HG03520 (cell line): Measurements from ENCODE around the gene GUCD1.
"Not testable (repeated sequence)": the region's sequence is repeated elsewhere in the genome, so short reads cannot be mapped to it uniquely, and the experiment has no call there.

Experiments
- ATAC-seq: cut with Tn5 transposase; IDR thresholded peaks from one replicate; pipeline ENCODE4 v1.9.1; 2021; ENCODE audit warnings: mild to moderate bottlenecking, moderate library complexity; ENCODE audit not compliant: unreplicated experiment

The GUCD1 gene

DNA sequence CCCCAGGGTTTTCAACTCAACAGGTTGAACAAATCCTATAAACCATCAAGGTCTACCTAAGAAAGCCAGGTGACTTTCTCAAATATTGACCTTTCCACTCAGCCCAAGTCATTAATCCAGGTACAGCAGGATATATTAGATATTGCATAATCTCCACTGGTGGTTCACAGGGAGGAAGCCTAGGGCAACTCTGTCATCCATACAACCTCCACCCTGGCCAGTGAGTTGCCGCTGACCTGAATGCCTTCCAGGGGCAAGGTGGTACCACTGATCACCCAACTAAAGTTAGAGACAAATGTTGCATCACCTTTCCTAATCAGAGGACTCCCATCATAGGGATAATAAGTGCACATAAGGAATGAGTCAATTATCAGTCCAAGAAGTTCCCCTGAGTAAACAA, 22.9 kb downstream of the GUCD1 start:
- no peak for ATAC-seq

DNA sequence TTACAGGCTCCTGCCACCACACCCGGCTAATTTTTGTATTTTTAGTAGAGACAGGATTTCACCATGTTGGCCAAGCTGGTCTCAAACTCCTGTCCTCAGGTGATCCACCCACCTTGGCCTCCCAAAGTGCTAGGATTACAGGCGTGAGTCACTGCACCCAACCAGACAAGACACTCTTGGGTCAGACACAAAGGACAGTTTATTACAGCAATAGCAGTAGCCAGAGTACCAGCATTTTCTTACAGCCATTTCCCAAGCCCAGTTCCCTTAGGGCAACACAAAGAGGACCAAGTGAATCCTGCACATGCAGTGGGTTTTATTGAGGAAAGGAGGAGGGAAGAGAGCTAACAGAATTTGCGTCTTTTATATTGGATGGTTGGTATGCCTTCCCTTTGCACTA, 24.0 kb downstream of the GUCD1 start:
- ATAC-seq: not testable (repeated sequence)

- ATAC-seq: no peak
Observed at GRCh38 chr22:24529898-24530297, 25.0 kb downstream of the GUCD1 start.

GRCh38 chr22:24526191-24526590, 28.7 kb downstream of the GUCD1 start:
- ATAC-seq: no peak

- peak; percentile 88 for ATAC-seq
Observed at GRCh38 chr22:24525416-24526037, 29.4 kb downstream of the GUCD1 start.

GRCh38 chr22:24523873-24524272, 31.1 kb downstream of the GUCD1 start:
- no peak for ATAC-seq

DNA sequence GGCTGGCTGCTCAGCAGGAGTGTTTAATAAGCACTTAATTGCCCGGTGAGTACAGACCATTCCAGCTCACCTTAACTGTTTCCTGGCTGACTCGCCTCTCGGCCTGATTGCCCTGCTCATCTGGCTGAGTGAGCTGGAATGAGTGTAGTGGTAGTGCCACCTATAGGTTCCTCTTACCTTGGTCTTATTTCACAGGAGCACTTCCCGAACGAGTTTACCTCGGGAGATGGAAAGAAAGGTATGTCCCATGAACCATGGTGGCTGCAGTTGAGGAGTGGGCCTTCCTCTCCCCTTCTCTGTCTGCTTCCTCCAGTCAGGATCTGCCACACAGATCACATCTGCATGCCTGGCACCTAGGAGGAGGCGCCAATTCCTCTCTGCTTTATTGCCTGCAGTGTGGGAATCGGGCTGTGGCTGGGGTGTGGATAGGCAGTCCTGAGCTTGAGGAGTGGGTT, 33.1 kb downstream of the GUCD1 start:
- no peak for ATAC-seq

- ATAC-seq: no peak
Observed at GRCh38 chr22:24519496-24519895, 35.4 kb downstream of the GUCD1 start.

DNA sequence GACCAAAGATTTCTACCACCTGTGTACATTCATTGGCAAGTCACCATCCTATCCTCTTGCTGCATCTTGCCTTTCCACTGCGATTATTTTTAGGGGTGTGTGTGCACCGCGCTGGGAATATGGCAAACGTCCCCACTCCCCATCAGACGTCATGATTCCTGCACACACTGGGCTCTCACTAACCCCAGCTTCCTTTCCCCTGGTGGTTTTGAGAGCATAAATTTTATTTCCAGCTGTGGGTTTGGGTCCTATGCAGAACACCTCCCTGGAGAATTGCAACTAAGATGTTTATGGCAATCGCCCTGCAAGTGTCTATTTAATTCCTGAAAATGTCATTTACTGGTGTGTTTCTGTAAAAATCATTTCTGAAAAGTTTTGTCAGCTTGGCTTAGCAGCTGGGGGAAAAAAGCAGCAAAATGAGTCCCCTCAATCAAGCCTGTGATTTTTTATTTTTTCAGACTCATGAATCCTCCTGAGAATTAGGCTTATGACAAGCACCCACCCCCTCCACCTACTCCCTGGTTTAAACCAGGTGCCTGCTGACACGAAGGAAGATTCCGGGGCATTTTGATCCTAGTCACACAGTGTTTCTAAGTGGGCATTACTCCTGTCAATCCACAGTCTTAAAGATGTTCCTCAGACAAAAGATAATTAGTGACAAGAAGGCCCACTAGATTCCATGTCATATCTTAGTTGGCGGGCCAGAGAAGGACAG, 36.0 kb downstream of the GUCD1 start:
- ATAC-seq: no peak

DNA sequence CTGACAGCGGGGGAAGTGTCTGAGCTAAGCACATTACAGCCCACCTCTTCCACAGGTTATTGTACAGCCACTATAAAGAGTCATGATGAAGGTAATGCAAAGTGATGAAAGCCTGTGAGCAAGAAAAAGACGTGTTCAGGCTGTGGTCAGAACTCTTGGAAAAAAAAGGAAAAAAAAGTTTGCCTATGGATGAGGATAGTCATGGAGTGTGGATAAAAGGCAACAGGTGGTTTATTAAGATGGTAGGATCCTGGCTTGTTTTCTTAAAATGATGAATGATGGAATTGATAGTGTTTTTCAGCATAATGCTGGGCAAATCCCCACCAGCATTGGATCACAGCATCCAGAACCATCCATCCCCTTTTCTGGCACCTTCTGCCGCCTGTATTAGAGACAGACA, 36.7 kb downstream of the GUCD1 start:
- ATAC-seq: no peak

- ATAC-seq: no peak
Observed at GRCh38 chr22:24517446-24517845, 37.5 kb downstream of the GUCD1 start.

- ATAC-seq: no peak
Observed at GRCh38 chr22:24516301-24516737, 38.6 kb downstream of the GUCD1 start.

- no peak for ATAC-seq
Observed at GRCh38 chr22:24515027-24515338, 40.0 kb downstream of the GUCD1 start.

- no peak for ATAC-seq
Observed at GRCh38 chr22:24514241-24515026, 40.5 kb downstream of the GUCD1 start.

- no peak for ATAC-seq
Observed at GRCh38 chr22:24513378-24514240, 41.3 kb downstream of the GUCD1 start.

DNA sequence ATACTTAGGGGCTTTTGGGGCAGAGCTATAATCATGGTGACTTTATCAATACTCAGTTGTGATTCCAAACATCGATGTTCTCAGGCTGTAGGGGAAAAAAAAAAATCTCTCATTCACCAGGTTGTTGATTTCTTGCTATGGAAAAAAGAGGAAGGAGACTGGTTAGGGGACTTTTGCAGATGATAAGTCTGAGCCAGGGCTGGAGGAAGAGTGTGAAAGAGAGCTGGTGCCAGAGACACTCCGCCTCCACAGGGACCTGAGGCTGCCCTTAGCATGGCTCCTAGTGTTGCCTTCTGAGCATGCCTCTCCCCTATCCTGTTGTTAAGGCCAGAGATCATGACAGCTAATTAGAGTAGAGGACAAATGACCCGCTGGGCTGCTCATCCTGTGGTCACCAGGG, 42.9 kb downstream of the GUCD1 start:
- ATAC-seq: no peak

GRCh38 chr22:24510637-24511625, 44.0 kb downstream of the GUCD1 start:
- ATAC-seq: no peak

DNA sequence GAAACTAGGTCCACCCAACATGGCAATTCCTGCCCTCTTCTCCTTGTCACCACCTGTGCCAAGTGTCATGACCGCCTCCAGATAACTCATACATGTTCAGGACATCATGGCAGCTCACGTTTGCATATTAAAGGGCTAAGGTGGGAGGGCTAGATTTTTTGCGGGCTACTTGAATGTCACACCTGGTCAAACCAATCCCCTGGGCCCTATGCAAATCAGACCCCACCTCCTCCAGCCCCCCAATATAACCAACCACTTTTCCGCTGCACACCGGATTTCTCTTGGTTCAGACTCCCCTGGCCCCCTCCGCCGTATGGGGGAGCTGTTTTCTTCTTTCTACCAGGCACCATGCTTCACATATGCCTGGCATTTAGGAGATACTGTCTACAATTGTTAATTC, 47.2 kb downstream of the GUCD1 start:
- ATAC-seq: no peak

DNA sequence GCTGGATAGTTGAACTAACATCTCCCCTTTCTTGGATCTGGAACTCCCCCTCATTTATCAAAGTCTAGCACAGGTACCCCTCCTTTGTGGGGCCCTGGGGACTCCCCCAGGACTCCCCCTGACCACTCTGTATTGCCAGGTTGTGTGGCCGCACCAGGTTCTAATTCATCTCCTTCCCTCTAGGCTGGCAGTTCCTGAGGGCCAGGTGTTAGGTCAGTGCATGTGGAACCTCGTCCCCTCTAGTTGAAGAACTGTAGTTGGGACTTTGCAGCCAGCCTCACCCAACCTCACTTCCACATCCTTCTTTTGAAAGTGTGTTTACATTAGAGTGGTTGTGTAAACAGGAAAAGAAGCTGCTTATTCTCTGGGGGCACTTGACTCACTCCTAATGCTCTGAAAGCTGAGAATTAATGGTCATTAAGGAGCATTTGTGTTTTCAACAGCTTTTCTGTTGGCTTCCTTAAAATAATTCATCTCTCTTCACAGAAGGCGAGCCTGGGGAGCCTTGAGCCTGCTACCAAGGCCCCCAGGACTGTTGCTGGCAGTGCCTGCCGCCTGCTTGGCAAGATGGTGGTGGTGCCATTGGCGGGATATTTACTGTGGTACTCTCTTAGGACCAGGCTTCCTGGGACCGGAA, 48.0 kb downstream of the GUCD1 start:
- ATAC-seq: no peak
